GM18517 (cell line): Measurements from ENCODE around the gene TSPAN14.

Source experiments
- ATAC-seq: cut with Tn5 transposase; IDR thresholded peaks from one replicate; pipeline ENCODE4 v1.9.1; 2021; ENCODE audit warnings: mild to moderate bottlenecking, moderate library complexity; ENCODE audit not compliant: unreplicated experiment

TSPAN14 gene

GRCh38 chr10:80454513-80455460 lies 677 bp downstream of the TSPAN14 start:
- ATAC-seq: peak; percentile 26

DNA sequence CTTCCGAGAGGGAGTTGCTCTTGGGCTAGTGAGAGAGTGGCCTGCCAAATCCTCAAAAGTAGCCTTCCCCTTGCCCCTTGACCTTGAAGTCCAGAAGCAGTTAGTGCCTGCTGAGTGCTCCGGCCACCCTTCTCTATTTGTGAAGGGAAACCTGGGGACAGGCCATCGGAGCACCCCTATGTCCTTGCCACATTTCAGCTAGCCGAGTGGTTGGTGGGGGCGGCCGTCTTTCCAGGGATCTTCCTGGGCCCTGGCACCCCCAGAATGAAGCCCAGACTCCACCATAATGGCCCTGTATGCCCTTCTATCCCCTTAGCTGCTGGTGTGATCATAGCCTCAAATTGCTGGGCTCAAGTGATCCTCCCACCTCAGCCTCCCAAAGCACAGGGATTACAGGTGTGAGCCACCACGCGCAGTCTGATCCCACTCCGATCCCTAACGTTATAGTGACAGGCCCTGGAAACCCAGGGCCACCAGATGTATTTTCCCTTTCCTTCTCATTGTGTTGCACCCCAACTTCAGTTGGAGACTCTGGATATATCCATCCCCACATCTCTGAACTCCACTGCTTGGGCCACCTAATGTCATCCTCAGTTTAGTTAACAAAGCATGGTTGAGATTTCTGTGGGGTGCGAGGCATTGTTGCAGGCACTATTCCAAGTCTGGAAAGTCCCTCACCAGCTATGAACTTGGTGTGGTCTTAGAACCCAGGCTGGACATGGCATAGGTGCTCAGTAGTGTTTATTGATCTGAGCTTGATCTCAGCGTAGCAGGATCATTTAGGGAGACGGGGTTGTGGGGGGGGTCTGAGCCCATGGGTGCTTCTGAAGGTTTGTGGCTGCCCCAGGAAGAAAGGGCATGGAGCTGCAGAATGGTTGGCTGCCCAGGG lies 1.6 kb downstream of the TSPAN14 start:
- ATAC-seq: no peak

DNA sequence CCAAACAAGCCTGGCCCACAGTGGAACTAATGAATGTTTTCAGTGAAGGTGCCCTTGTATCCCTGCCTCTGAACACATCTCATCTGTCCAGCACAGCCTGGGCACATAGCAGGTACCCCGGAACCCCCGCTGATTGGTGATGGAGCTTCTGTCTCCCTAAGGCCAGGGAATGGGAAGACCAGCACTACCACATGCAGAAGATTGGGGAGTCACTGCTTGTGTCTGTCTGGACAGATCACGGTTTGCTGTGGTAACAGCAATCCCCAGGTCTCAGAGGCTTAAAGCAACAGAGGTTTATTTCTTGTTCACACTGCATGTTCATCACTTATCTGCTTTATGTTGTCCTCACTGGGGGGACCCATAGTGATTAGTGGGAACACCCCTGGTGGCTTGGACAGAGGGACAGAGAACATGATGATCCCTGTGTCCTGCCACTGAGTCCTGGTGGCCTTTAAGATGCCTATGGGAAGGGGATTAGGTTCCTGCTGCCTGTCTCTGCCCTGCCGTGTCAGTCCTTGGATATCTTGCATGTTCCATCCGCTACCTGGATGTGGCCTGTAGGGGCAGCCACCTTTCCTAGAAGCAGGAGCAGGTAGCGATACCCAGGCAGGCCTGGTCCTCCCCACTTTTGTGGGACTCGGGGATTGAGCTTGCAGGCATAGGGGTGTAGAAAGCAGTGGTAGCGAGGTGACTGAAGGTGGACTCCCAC lies 3.6 kb downstream of the TSPAN14 start:
- ATAC-seq: no peak

DNA sequence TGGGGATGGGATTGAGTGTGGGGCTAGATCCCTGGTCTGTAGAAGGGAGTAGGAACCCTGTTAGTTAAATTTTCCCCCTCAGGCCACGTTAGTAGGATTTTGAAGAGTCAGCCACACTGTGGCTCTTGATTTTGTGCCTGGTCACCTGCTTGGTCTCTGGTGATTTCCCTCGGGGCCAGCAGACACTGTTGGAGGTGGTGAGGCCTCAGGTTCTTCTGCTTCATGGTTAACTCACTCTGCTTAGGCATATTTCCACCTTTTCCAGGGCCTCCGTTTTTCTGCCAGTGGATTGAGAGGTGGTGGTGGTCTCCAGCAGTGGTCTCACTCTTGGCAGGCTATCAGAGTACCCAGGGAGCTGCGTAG lies 4.1 kb downstream of the TSPAN14 start:
- no peak for ATAC-seq

DNA sequence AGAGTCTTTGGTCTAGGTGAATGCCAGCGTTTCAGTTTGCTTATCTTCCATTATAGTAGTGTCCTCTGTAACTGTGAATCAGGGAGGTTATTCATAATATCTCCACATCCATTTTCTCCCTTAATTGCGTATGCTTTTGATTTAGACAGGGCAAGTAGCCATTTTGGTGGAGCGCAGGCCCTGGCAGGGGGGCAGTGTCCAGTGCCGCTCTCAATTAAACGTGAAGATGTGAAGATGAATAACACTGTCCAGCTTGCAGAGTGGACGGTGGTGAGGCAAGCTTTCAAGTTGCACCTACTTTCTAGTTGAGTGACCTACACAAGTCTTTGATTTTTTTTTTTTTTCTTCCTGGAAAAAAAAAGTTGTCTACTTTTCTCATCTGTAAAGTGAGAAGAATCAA lies 4.5 kb downstream of the TSPAN14 start:
- ATAC-seq: no peak

GRCh38 chr10:80459047-80459865 lies 5.1 kb downstream of the TSPAN14 start:
- peak; percentile 45 for ATAC-seq

GRCh38 chr10:80460399-80461207 lies 6.5 kb downstream of the TSPAN14 start:
- ATAC-seq: no peak

- ATAC-seq: no peak
Measured at GRCh38 chr10:80461208-80462183, 7.4 kb downstream of the TSPAN14 start.

- ATAC-seq: no peak
Measured at GRCh38 chr10:80462299-80462980, 8.3 kb downstream of the TSPAN14 start.

- peak; percentile 46 for ATAC-seq
Measured at GRCh38 chr10:80462981-80463741, 9.1 kb downstream of the TSPAN14 start.

GRCh38 chr10:80463868-80464267 lies 9.8 kb downstream of the TSPAN14 start:
- no peak for ATAC-seq

DNA sequence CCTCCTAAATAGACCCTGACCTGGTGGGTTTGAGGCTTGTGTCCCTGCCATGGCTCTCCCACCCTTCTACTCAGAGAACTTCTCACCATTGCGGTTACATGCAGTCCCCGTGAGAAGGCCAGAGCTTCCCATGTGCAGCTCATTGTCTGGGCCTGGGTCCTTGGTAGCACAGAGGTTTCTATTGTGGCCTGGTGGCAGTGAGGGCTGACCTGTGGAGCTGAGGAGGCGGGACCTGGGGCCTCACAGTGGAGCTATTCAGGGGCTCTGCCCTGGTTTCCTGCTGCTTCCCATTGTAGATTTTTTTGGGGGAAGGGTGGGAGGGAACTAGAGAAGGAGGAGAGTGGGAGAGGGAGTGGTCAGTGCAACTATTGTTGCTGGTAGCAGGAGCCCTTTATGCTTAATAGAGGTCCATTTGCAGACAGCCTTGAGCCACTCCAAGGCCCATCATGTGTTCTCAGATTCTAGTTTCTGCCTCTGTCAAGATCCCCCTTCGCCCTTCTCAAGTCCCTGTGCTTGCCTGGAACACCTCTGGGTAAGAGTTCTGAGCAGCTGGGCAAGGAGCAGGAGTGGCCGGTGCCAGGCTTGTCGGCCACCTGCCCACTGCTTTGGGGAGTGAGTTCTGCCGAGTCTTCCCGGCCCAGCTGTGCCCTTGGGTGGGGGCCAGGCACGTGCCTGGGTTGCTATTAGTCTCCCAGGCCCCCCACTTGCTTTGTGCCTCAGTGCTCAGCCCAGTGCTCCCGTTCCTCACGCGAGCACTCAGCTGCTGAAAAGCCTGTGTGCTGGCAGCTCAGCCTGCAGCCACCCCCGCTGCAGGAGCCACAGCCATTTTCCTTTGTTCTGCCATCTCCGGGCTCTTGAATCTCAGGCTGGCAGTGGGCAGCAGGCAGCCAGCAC lies 10.7 kb downstream of the TSPAN14 start:
- no peak for ATAC-seq

DNA sequence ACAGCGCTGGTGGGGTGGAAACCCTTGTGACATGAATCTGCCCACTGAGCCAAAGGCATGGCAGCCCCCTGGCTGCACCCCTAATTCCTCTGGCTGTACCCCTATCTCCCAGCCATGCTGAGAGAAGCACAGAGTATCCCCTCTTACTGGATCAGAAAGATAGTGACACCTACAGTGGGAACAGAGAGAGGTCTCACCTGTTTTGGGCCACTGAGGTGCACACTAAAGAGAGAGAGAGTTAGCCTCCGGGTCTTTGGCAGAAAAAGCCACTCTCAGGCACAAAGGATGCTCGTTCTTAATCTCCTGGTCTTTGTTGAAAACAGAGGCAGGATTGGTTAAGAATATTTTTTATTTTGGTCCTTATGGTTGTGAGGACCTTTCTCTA lies 11.3 kb downstream of the TSPAN14 start:
- ATAC-seq: no peak

DNA sequence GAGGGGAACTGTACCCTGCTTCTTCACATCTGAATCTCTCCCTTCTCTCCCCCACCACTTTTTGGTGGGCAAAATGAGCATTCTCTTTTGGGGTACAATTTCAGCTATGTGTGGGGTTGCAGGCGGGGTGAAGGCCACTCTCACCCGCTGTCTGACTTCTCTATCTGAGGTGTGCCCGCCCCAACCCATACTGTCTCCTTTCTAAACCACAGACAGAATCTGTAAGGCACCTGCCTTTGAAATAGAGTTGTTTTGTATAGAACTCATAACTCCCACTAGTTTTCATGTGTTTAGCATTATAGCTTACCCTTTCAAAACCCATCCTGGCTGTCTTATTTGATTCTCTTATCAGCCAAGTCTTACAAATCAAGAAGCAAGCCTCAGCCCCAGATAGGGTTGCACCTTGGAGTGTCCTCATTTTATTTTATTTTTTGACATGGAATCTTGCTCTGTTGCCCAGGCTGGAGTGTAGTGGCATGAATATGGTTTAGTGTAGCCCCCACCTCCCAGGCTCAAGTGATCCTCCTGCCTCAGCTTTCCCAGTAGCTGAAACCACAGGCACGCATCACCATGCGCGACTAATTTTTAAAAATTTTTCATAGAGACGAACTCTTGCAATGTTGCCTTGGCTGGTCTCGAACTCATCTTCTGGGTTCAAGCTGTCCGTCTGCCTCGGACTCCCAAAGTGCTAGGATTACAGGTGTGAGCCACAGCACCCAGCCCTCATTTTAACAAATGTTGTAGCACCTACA lies 11.9 kb downstream of the TSPAN14 start:
- peak; percentile 35 for ATAC-seq

DNA sequence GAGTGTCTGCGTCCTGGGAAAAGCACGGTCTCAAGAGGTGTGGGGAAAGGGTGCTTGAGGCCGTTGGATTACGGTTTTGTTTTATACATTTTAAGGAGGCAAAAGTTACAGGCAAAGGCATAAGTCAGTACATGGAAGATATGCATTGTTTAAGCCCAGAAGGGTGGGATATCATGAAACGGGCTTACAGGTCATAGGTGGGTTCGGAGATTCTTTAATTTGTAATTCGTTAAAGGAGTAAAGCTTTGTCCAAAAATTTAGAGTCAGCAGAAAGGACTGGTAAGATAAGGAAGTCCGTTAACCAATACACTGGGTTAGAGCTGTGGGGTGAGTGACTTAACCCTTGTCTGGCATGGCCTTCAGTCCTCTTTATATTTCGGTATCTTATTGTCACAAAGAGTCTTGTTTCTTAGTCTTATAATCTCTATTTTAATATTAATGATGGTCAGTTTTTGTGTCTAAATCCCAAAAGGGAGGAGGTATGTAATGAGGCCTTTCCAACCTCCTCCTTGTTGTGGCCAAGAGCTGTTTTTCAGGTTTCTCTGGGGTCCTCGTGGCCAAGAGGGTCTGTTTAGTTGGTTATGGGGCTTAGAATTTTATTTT lies 12.7 kb downstream of the TSPAN14 start:
- no peak for ATAC-seq
